ES-I3 (cell line): ENCODE data around the gene CCNA2.

ENCODE experiments used
- H3K36me3 ChIP-seq: 2 replicates; pipeline ENCODE4 v1.6.1; 2013; ENCODE audit warnings: mild to moderate bottlenecking, low read length, control low read depth, moderate library complexity; ENCODE audit not compliant: insufficient read depth
- H3K4me1 ChIP-seq: 2 replicates; pipeline ENCODE4 v1.6.1; 2013; ENCODE audit warnings: mild to moderate bottlenecking, control low read depth, low read length; ENCODE audit not compliant: insufficient read depth
- H3K9ac ChIP-seq: 2 replicates; pipeline ENCODE4 v1.6.1; 2013; ENCODE audit warnings: low read depth, mild to moderate bottlenecking, low read length, moderate library complexity
- H3K9me3 ChIP-seq: 2 replicates; pipeline ENCODE4 v1.6.1; 2013; ENCODE audit warnings: mild to moderate bottlenecking, low read length, moderate library complexity; ENCODE audit not compliant: control insufficient read depth, insufficient read depth

Gene CCNA2

GRCh38 chr4:121776610-121777401 is 46.9 kb downstream of the CCNA2 start:
- H3K9me3 ChIP-seq, result no peaks in the 10 kb centered on the region
- no peak overlapping the region for H3K9ac ChIP-seq
- H3K36me3 ChIP-seq, result no peaks in the 10 kb centered on the region
- H3K4me1 ChIP-seq, result peaks cover 9% of the 10 kb centered on the region; the same call in 1 of the 2 replicates

- no peaks in the 10 kb centered on the region for H3K9me3 ChIP-seq
- peaks cover 9% of the 10 kb centered on the region; the same call in 1 of the 2 replicates for H3K4me1 ChIP-seq
- H3K36me3 ChIP-seq, result no peaks in the 10 kb centered on the region
- no peak overlapping the region for H3K9ac ChIP-seq
These were observed 49.8 kb downstream of the CCNA2 start for GRCh38 chr4:121773883-121774282.

GRCh38 chr4:121771869-121772268 is 51.8 kb downstream of the CCNA2 start:
- Histone ChIP-seq H3K36me3 (no peaks in the 10 kb centered on the region), H3K4me1 (peaks cover 4% of the 10 kb centered on the region), H3K9ac (no peak overlapping the region), H3K9me3 (no peaks in the 10 kb centered on the region)

- peaks cover 4% of the 10 kb centered on the region for H3K4me1 ChIP-seq
- no peaks in the 10 kb centered on the region for H3K9me3 ChIP-seq
- no peaks in the 10 kb centered on the region for H3K36me3 ChIP-seq
- no peak overlapping the region for H3K9ac ChIP-seq
These were observed 54.3 kb downstream of the CCNA2 start for GRCh38 chr4:121769341-121769740.

GRCh38 chr4:121767166-121767565 is 56.5 kb downstream of the CCNA2 start:
- no peak overlapping the region for H3K9ac ChIP-seq
- no peaks in the 10 kb centered on the region; the same call in 1 of the 2 replicates for H3K4me1 ChIP-seq
- no peaks in the 10 kb centered on the region for H3K36me3 ChIP-seq
- no peaks in the 10 kb centered on the region for H3K9me3 ChIP-seq
